HG03196 (cell line): ENCODE results near the gene LPCAT3.

Experiments used
- ATAC-seq: cut with Tn5 transposase; IDR thresholded peaks from one replicate; pipeline ENCODE4 v1.9.1; 2021; ENCODE audit not compliant: unreplicated experiment

LPCAT3 gene

DNA sequence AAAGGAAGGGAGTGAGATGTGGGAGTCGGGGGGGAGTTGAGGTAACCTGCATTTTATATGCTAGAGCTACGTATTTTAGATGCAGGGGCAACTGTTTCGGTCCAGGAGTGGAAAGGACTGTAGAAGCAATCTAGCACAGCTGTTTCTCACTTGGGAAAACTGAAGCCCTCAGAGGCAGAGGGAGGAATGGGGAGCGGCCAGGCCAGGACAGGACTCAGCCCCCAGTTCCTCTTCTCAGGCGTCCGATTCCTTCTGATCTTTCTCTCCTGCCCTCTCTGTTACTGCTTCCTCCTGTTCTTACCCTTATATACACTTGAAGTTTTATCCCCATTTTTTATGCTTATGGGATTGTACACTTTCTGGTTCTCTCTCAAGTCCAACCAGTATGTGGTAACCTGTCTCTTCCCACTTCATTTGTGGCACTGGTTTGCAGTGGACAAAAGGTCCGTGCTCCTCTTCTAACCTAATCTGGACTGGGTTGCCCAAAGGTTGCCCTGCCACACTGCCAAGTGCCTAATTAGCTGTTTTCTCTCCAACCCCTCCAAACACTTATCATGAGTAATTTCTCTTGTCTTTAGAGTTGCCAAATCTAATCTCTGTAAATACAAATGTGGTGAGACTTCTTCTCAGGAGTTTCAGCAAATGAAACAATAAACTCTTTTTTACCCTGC, 16.2 kb downstream of the LPCAT3 start:
- ATAC-seq, result no peak

DNA sequence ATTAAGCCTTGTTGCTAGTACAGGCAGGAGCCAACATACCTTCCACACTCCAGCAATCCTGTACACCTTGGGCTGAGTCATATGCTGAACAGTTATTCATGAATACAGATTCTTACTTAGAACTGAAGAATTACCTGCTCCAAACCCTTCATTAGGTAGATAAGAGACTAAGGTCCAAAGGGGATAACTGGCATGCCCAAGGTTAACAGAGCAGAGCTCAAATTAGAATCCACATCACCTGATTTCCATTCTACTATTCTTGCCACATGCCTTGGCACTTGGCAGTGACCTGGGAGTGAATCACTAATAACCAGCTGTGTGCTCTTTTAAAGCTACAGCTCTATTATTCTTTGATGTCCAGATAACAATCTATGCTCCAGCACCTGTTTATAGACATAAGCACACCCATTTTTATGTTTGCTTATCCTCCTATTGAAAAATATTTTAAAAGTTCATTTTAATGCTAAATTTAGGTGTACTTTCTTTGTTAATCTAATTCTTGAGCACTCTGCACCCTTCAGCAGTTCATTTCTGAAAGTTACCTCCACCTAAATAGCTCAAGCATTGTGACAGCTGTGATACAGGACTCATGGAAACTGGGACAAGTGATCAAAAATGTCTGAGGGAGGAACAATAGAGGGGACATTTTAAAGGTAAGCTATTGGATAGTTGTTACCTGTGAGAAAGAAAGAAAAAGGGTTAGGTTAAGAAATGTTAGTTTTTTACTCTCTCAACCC, 19.4 kb downstream of the LPCAT3 start:
- ATAC-seq, result no peak

DNA sequence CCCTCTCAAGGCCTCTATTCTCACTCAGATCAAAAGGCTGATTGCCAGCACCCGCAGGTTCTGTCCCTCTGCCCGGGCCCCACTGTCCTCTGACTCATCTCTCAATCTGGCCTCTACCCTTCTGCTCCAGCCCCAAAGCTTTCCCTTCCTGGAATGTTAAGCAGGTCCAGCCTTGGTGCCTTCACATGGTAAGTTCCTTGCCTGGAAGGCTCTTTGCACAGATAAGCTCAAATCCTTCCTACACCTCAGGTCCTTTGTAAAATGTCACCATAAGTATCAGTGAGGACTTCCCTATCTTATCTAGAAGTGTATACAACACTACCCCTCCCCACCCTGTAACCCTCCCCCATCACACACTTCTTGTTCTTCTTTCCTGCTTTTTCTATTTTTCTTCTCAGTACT, 22.2 kb downstream of the LPCAT3 start:
- no peak for ATAC-seq

DNA sequence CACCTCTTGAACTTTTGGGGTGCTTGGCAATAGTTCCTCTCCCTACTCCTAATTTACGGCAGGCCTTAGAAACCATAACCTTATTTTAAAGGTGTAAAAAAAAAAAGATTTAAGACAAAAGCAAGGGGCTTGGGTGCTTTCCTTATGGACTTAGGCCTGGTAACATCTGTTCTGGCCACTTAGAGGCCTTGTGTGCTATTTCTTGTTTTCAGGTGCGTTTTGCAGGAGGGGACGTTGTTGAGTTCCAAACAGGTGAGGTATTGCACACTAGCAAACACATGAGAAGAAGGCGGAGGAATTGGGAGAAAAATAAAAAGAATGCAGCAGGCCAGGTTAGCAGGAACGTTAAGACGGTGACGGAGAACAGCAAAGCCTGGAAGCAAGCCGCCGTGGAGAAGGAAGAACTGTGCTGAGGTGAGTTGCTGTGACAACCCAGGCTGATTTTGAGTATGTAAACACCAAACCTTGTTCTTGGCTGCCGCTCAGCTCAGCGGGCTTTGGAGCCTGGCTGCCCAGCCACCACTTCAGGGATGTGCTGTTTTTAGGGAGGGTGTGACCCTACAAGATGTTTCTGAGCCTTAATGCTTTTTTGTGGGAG, 30.2 kb downstream of the LPCAT3 start:
- ATAC-seq, result no peak

DNA sequence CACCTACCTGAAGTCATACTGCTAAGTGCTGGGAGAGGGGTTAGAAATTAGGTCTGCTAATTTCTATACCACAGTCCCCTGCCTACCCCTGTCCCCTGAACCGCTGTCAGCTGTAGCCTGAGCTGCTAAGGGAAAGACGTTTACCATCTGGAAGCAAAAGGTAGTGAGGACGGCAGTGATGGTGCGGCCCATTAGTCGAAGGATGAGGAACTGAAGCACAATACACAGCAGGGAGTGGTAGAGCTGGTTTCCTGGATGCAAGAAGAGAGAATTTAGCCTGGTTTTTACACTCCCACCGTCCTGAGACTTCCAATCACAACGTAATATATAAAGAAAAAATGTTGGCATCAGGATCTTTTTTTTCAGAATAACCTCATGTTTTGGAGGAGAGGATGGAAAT, 35.7 kb downstream of the LPCAT3 start:
- no peak for ATAC-seq

DNA sequence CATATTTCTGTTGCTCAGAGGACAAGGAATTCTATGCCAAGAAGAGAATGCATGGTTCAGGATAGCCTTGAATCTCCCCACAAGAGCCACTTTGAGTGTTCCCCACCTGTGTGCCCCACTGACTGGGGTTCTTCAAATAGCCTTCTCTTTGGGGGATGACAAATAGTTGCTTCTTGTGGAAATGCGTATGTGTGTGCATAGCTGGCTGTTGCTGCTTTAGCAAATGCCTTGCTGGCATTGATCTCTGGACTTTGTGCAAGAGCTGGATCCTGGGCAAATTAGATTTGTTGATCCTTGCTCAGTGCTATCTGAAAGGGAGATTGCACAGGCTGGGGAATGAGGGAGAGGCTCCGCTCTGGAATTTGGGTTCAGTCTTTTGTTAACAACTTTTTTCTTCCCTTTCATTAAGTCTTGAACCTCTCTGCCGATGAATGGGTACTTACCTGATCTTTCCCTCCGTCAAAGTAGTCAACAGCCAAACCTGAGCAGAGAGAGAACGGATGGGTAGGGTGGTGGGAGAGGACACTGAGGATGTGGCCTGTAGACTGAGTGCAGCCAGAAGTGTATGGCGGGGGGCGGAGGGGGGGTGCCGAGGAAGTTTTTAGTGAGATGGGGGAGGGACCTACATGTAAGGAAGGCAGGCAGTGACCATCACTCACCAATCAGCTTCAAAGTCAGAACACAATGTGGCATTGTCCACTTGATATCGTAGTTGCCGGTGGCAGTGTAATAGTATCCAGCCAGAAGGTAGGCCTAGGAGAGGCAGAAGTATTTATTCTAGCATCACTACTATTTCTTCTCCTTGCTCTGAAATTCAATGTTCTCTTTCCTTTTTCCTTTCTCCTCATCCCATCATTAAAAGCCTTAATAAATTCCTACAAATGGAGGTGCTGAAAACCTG, 36.9 kb downstream of the LPCAT3 start:
- ATAC-seq, result no peak

DNA sequence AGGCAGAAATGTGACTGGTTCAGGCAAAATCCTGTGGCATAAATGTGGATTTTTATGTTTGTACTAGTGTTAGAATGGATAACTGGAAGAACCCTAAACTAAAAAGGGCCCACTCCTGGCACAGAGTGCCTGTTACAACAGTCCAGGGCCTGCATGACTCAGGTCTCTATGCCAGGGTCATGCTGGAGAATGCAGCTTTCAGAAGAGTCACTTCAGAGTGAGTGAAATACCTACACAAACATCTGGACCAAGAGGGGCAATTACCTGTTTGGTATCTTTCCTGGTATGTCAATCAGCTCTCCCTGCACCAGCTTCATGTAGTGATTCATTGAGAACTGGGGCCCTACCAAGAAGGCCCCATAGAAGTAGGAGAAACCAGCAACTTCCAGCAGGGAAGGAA, 37.5 kb downstream of the LPCAT3 start:
- ATAC-seq, result no peak

DNA sequence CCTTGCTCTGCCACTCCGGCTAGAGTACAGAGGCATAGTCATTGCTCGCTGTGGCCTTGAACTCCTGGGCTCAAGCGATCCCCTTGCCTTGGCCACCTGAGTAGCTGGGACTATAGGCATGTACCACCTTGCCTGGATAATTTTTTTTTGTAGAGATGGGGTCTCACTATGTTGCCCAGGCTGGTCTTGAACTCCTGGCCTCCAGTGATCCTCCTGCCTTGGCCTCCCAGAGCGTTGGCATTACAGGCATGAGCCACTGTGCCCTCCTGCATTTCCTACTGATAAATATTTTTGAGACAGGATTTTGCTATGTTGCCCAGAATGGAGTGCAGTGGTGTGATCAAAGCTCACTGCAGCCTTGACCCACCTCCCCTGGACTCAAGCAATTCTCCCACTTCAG, 38.2 kb downstream of the LPCAT3 start:
- ATAC-seq, result no peak

DNA sequence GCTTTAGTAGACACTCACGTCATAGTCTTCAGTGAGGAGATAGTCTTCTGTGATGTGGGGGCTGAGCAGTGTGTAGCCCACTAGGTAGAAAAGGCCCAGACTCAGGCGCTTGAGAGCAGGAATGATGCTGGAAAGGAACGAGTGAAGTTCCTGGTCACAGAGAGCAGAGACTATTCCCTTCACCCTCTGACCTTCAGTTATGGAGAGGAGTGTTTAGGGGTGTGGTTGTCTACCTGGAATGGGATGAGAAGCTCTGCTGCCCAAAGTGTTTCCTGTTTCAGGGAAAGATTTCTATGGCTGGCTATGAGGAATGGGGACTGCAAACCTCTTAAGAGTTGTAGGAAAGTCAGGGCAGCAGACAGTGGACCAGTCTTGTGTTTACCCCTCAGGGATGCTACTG, 38.8 kb downstream of the LPCAT3 start:
- no peak for ATAC-seq

DNA sequence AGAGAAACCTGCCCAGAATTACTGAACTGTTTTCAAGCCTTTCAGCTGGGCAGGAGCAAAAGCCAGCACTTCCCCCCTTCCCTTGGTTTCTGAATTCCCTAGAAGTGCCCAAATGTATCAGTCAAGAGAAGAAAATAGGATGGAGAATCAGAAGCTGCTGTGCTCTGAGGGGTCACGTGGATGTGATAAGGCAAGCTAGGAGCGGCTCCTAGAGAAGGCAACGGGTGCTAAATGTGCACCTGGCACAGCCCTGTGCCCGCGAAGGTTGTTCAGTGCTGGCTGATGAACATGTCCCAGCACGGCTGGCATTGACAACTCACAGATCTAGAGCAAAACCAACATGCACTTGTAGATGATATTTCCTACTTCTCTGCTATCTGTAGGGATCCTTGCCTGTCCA, 39.3 kb downstream of the LPCAT3 start:
- ATAC-seq, result no peak

DNA sequence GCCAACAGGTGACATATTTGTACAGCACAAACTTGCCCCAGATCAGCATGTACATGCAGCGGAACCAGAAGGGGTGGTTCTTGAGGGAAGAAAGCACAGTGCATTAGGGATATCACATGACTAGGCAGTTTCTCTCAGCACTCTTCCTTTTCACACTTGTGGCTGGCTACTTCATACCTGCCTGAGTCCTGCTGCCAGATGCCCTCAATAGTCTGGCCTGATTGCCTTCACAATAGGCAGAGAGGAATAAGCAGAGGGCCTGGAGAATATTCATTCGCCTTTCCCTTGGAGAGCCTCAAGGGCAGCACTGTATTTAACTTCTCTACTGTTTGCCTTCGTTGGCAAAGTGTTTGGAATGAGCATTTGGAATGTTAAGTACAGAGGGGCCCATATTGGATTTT, 39.7 kb downstream of the LPCAT3 start:
- no peak for ATAC-seq

DNA sequence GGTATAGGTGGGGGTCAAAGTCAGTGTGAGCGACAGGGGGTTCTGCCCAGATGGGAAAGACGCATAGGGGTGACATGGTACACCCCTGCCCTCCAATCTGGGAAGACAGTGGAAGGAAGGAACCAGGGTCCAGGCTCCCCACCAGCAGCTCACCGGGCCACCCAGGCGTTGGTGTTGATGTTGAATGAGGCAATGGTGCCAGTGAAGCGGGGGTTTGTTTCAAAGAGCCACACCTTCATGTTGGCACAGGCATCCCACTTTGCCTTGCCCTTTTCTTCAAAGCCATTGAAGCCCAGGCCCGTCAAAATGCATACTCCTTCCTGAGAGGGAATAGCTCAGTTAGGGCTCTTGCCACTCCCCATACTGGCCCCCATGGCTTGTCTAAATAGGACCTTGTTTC, 40.1 kb downstream of the LPCAT3 start:
- no peak for ATAC-seq

DNA sequence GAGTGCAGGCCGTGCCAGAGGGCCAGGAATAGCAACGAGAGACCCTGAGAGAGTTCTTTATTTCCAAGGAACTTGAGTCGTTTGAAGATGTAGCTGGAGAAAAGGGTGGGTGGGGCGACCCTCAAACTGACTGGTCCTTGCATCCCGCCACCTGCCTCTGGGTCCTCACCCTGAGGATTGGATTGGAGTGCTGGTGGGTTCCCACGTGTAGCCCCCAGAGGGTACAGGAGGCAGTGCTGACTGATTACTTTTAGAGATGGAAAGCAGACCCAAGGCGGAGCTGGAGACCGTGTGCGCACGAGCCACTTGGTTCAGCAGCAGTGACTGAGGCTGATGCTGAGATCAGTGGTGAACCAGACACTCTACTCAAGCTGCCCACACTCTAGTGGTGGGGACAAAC, 40.6 kb downstream of the LPCAT3 start:
- no peak for ATAC-seq

DNA sequence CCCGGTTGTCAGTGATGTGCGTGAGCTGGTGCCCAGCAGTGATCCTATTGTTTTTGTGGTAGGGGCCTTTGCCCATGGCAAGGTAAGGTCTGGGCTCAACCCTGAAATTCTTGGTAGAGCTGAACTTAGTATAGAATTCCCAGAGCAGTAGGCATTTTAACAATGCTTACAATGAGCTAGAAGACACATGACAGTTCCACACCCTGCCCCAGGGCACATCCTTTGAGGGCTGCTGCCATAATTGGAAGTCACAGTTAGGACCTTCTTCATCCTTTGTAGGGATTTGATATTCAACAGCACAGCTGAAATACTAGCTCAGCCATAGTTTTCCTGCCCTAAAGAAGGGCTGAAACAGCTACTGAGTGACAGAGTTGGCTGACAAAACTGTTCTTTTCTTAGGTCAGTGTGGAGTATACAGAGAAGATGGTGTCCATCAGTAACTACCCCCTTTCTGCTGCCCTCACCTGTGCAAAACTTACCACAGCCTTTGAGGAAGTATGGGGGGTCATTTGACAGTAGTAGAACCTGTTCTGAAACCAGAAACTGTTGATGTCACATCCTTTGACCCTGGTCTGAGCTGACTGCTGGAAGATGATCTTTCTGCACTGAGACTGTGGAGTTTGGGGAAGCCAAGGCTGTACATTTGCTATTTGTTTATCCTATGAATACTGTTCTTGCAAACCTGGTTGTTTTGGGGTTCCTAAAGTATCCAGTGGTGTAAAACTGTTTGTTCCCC, 42.8 kb downstream of the LPCAT3 start:
- no peak for ATAC-seq

DNA sequence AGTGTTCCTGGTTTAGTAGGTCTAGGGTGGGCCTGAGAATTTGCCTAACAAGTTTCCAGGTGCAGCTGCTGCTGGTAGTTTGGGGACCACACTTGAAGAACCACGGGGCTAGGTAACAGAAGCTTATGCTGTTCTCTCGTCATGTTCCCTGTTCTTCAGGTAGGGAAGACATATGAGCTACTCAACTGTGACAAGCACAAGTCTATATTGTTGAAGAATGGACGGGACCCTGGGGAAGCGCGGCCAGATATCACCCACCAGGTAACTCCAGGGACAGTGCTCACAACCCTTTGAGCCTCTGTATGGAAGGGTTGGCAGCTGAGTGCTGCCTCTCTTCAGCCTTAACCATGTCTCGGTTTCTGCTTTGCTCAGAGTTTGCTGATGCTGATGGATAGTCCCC, 44.1 kb downstream of the LPCAT3 start:
- no peak for ATAC-seq

DNA sequence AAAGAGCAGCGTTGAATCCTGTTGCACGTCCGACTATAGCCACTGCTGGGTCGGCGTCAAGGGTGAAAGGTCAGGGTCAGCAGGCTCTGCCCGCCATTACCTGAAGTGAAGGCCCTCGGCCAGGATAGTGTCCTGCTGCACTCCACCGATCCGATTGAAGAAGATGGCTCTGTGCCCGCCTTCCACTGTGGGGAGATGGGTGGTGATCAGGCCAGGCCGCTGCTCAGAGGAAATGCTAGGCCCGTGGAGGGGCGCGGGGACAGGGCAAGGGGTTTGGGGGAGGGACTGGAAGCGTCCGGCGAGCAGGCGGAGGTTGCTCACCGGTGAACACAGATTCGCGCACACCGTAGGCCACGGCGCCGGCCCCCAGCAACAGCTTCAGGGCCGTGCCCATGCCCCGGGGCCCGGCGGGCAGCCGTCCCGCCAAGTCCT, 48.2 kb downstream of the LPCAT3 start:
- ATAC-seq, result peak; percentile 20

DNA sequence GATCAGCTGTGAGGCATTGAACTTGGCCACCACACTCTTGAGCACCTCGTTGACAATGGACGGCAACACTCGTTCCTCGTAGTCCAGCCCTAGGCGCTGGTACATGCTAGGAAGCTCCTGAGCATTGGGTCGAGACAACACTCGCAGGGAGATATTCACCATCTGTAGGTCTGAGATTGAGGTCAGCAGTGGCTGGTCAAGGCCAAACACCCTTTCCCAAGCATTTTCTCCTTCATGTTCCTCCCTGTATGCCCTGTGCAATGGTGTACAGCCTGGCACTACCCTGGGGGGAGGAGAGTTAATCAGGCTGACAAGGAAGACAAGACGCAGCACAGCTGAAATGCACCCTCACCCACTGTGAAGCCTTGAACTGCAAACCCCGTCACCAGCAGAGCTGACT, 49.9 kb downstream of the LPCAT3 start:
- ATAC-seq, result no peak

DNA sequence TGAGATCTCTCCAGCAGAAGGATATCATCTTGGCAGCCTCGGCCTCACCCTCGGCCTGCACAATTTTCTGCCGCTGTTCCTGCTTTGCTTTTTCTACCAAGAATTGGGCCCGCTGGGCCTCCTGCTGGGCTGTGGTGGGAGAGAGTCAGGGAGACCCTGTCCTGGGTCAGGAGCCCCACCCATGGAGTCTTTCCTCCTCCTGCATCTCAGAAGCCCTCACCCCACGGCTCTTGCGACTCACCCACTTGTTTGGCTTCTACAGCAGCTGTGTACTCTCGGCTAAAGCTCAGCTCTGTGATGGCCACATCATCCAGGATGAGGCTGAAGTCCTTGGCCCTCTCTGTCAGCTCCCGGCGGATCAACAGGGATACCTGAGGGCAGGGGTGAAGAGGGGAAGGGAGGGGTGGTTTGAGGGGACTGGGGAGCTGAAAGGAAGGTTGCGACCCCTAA, 50.6 kb downstream of the LPCAT3 start:
- no peak for ATAC-seq

DNA sequence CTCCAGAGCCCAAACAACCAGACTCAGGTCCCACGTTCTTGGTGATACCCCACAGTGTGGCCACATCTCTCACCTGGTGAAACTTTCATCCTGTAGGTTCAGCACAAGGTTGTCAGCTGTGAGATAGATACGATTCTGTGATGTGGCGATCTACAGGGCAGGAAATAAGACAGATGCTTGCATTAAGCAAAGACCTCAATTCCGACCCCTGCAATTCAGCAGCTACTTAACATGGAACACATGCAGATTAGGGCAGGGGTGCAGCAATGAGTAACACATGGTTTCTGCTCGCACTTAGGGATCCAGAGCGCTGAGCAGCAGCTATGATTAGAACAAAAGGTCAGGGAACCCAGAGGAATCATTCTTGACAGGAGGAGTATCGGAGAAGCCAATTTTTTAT, 51.9 kb downstream of the LPCAT3 start:
- no peak for ATAC-seq

DNA sequence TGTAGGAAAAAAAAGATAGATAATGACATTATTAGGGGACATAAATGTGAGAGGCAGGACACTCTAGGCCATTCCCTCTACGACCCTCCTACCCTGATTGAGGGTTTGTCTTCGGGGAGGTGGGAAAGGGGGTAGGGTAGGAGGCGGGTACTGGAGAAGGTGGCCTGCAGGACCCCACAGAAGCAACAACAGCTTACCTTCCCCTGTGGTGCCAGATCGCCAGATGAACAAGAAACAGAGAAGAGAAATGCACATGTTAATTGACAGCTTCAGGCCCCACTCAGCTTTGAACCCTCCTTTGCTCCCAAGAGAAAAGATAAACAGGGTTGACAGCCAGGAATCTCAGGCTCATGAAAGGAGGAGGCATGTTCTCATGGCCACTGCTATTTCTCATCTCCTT, 52.6 kb downstream of the LPCAT3 start:
- ATAC-seq, result no peak
